Right kidney (tissue), 1 donor: ENCODE data around the gene MMP17.

Experiments used
- DNase-seq: peaks from one replicate; pipeline ENCODE4 v3.0.0-alpha.2; 2016

MMP17 gene

DNA sequence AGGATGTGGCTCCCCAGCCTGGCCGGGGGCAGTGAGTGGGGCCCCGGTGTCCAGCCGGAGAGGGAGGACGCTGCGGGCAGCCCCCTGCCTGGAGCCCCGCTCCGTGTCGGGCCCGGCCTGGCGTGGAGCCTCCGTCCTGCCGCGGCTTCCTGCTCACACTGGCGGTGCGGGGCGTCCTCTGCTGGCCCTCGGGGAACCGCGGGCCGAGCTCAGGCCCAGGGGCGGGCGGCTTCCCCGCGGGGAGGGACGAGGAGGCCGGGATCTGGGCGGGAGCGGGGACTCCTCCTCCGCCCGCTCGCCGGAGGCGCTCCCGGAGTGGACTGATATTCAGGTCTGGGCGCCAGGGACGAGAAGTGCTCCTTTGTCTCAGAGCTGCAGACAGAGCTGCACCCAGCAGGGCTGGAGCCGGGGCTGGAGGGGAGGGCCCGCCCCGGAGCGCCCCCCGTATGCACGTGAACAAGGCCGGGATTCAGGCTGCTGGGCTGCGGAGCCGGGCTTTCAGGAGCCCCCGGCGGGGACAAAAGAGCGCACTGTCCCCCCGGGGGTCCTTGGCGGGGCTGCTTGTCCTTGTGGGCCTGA is 2.2 kb downstream of the MMP17 start:
- peak; percentile 82 for DNase-seq

DNA sequence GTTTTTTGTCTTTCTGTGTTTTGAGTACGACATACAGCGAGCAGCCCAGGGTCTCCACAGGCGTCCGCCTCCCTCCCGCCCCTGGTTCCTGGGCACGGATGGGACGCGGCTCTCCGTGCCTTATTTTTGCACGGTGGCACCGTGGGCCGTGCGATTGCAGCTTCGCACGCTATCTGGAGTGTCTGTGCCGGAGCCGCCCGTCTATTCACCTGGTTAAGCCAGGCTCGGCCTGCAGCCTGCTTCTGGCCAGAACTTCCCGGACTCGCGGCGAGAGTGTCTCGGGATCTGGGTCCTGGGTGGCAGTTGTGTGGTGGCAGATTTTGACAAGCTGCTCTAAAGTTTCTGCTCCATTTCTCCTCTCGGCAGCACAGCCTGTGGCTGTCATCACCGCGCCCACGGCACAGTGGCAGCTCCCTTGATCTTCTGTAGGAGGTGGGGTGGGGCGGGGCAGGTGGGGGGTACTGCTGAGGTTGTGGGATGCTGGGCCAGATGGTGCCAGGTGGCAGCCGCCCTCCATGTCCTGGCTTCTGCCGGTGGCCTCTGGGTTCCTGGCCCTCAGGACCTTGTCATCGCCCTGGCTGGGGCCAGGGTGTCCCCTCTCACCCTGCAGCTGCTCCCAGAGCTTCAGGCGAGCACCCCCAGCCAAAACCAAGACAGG is 2.9 kb downstream of the MMP17 start:
- no peak for DNase-seq

DNA sequence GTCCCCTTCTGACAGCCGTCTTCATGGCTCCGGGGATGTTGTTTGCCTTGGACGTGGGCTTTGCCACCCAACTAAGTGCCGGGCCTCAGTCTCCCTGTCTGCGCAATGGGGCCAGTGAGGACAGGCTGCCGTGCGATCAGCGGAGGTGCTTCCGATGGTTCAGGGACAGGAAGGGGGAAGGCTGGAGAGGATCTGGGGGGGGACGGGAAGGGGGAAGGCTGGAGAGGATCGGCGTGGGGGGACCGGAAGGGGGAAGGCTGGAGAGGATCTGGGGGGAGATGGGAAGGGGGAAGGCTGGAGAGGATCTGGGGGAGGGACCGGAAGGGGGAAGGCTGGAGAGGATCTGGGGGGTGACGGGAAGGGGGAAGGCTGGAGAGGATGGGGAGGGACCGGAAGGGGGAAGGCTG is 3.4 kb downstream of the MMP17 start:
- no peak for DNase-seq

DNA sequence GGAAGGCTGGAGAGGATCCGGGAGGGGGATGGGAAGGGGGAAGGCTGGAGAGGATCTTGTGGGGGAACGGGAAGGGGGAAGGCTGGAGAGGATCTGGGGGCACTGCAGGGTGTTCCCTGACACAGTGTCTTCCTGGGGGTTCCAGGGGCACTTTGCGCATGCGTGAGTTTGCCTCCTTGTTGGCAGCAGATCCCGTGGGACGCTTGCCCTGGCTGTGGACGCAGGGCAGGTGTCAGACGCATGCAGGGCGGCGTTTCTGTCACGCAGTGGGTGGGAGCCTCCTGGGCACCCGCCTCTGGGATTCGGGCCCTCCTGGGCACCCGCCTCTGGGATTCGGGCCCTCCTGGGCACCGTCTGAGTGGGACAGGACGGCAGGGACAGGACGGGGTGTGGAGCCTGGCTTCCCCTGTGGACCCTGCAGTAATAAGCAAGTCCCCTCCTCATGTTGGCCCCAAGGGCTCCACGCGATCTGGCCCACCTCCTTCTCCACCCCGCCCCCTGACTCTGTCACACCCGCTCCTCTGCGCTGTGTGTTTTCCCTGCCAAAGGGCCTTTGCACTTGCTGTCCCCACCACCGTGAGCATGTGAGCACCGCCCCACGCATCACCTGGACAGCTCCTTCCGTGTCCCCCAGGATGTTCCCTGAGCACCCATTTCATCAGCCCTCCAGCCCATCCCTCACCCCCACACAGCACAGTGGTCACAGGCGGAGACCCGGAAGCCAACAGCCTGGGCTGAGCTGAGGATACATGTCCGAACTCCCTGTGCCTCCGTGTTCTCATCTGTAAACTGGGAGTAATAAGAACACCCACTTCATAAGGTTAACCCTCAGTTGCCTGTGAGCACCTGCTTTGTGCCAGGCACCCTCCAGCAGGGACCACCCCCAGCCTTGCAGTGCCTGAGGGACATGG is 4.4 kb downstream of the MMP17 start:
- no peak for DNase-seq

DNA sequence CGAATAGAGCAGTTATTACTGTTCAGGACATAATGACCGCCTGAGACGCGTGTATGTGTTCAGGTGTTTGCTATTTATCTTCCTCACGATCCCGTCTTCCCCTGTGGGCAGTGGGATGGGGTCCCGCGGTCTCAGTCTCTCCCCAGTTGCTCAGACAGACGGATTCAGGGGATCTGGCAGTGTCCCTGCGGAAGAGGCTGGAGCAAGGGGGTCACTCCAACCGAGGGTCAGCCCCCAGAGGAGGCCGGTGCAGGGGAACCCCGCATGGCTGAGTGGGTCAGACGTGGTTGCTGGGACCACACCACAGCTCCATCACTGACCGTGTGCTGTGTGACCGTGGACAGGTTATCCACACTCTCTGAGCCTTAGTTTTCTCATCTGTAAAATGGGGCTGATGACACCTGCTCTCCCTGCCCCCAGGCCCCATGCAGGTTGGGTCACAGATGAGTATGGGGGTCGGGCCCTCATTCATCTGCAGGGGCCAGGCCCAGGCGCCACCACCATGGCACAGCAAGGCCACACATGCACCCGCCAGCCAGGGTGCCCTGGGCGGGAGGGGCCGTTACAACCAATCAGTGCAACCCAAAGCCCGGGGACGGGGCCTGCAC is 5.2 kb downstream of the MMP17 start:
- no peak for DNase-seq

DNA sequence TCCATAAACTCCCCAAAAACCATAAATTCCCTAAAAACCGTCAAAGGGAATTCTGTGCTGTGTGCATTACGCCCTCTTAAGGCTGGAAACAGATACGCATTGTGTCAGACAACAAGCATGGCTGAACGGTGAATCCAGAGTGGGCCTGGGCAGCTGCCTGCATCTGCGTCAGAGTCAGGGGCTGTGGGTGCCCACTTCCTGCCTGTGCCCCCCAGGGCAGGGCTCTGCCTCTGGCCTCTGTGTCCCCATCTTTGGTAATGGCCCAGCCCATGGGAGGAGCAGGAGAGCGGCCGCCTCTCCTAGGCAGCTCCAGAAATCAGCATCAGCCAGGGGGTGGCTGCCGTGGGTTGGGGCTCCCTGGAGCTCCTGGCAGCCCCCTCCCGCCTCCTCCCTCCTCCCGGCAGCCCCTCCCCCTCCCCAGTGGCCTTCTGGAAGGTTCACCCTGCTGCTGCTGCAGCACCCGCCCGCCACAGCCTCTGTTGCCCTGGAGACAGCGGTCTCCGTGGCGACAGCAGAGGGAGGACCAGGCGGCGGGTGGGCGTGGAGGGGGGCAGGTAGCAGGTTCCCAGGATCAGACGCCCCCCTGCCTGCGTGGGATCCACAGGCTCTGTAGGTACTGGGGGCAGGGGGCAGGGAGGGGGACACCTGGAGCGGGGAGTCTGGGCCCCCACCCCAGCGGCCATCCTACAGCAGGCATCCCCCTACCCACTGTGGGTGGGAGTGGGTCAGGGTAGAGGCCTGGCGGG is 5.9 kb downstream of the MMP17 start:
- DNase-seq, result no peak

DNA sequence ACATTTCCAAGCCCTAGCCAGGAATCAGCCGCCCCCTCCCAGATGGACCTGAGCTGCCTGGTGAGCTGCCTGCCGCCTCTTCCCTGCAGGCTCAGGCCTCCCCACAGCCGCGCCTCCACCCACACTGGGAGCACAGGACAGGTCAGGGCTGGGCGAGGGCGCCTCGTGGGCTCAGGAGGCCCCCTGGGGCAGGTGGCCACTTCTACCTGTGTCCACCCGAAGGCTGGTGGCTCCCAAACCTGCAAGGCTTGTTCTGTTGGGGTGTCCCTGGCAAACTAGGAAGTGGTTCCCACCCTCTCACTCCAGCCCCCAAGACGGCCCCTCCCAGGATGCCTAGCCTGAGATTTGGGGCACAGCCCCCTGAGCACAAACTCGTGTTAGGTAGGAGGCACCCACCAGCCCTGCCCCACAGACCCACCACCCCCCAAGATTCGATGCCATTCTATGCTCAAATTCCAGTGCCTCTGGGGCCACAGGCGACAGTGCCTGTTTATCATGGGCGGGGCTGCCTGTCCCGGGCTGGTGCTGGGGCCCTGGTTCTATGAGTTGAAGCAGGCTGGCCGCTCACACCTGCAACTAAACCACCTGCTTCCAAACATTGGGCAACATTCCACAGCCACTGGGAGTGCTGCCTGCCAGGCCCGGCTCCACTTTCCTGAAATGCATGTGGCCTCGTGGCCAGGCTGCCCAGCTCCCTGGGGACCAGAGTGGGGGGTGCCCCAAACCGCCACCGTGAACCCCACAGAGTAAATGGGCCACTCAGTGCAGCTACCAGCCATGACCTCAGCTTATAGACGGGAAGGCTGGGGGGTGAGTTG is 6.8 kb downstream of the MMP17 start:
- no peak for DNase-seq

DNA sequence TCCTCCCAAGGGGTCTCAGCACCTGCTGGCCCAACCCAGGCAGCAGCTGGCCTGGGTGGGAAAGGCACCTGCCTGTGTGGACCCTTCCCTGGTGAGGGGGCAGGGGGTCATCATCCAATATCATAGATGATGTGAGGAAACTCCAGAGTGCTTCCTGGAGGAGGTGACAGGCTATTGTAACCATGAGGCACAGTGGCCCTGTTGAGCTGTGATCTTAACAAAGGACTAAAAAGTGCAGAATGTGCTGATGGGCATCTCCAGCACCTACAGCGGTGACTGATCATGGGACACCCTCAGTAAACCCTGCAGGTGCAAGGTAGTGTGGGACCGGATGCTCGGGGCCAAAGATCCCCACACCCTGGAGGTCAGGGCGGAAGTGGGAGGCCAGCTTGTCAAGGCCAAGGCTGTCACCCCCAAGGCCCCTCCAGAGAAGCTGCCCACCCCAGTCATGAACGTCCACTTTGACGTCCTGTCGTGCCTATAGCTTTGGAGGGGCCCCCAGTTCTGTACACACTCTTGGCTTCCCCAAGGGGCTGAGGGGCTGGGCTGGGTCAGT is 7.5 kb downstream of the MMP17 start:
- DNase-seq, result no peak

DNA sequence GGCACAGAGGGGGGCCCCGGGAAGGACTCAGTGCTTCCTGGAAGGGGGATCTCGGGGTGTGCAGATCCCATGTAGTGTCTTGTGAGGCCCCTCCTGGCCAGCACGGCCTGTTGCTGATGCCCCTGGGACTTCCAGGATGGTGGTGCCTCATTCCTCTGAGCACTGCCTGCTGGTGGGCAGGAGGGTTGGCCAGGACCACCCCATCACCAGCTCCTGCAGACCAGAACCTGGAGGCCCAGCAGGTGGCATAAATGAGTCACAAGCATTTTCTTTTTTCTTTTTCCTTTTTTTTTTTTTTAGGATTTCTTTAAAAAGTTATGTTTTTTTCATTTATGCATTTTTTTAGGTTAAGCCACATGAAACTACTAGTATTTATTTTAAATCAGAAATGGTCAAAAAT is 8.0 kb downstream of the MMP17 start:
- DNase-seq, result no peak

DNA sequence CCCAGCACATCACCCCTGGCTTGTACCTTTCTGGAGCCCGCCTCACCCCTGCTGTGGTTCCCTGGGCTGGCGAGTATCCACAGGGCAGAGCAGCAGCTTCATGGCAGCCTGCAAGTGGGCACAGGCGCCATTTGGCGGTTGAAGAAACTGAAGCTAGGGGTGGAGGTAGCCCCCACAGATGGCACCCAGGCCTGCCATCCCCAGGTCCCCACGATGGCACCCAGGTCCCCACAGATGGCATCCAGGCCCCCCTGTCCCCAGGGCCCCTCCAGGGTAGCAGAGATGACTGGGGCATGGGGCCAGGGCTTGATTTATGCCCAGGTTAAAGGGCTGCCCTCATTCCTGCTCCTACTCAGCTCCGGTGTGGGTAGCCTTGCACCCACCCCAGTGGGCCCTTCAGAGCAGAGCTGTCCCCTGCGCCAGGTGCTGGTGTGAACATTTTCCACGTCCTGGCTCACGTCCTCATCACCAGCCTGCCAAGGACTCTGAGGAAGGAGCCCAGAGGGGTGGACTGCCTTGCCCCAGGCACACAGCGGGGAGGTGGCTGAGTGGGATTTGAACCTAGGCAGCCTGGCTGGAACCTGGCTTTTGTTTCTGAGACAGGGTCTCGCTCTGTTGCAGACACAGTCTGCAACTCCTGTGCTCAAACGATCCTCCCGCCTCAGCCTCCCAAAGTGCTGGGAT is 8.7 kb downstream of the MMP17 start:
- no peak for DNase-seq

DNA sequence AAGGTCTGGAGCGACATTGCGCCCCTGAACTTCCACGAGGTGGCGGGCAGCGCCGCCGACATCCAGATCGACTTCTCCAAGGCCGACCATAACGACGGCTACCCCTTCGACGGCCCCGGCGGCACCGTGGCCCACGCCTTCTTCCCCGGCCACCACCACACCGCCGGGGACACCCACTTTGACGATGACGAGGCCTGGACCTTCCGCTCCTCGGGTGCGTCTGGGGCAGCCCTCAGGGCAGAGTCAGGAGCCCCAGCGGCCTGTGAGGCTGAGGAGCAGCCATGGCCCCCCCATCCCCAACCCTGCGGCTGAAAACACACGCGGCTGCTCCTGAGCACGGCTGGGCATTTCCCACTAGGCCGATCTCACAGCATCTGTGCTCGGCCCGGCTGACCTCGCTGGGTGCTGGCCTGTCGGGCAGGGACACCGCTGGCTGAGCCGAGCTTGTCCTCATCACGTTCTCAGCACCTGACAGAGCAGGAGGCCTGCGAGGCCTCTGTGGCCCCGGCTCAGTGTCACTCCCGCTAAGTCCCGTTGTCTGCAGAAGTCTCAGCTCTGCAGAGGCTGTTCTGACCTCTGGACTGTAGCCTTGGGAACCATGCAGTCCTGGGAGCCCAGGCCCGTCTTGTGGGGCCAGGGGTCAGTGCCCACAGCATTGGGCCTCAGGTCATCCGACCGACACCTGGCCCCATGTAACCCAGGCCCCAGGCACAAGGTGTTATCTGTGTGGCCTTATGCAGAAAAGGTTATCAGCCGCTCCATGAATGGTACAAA is 12.6 kb downstream of the MMP17 start:
- DNase-seq, result no peak

DNA sequence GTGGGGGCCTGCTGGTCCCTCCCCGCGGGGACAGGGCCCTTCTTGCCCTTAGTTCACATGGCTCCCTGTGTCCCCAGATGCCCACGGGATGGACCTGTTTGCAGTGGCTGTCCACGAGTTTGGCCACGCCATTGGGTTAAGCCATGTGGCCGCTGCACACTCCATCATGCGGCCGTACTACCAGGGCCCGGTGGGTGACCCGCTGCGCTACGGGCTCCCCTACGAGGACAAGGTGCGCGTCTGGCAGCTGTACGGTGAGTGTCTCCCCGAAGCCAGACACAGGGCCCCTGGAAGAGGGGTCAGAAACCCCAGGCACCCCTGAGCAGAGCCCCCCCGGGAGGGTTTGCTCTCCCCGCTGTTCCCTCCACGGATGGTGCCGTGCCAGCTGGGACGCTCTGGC is 13.4 kb downstream of the MMP17 start:
- DNase-seq, result no peak

DNA sequence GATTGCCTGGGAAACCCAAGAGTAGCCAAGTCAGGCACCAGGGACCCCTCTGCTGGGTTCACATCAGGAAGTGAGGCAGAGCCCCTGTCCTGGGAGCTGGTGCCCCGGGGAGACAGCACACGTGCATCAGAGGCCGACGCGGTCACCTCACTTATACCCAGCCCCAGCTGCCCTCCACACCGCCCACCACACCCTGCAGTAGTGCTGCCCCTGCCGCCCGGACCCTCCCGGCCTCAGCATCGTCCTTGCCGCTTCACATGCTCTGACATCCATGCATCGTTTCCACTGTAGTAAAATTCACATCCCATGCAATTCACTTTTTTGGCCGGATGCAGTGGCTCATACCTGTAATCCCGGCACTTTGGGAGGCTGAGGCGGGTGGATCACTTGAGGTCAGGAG is 14.0 kb downstream of the MMP17 start:
- DNase-seq, result no peak

DNA sequence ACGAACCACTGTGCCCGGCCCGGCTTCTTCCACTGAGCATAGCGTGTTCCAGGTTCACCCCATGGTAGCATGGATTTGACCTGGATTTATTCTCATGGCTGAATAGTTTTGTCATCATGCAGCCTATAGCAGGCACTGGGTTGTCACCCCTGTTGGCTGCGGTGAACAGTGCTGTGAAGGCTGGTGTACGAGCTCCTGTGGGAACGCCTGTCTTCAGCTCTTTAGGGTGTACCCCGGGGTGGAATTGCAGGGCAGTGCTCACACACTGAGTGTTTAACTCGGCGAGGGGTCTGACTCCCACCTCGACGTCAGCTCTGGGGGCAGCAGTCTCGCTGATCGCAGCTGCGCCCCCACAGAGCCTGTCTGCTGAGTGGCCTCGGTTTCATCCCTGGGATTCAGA is 15.3 kb downstream of the MMP17 start:
- no peak for DNase-seq

DNA sequence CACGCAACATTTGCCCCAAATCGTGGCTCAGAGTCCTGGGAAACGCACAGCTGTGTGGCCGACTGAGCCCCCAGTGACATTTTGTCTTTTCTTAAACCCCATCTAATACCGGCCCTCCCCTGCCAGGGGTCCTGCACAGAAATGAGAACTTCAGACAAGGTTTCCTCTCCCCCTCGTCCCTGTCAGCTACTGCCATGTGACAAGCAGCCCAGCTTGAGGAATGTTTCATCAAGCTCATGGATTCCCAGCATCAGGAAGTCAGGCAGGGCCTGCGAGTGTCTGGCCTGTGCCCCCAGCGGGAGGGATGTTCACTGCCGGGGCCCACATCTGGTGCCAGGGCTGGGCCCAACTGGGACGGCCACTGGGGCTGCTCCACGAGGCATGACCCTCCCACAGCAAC is 15.9 kb downstream of the MMP17 start:
- no peak for DNase-seq

DNA sequence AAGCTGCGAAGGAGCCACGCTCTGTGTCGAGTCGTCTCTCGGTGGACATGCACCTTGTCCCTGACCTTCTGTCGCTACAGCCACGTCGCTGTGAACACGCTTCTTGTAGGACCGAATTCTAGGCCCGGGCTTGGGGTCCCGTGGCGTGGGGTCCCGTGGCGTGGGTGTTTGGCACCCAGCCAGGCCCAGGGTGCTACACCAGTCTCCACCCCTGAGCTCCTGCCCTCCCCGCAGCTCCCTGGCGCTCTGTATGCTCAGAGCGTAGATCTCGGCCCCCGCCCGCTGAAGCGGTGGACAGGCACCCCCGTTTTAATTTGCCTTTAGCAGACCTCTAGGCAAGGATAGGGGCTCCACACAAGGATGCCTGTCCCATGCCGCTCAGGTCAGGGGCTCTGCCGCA is 16.5 kb downstream of the MMP17 start:
- no peak for DNase-seq

DNA sequence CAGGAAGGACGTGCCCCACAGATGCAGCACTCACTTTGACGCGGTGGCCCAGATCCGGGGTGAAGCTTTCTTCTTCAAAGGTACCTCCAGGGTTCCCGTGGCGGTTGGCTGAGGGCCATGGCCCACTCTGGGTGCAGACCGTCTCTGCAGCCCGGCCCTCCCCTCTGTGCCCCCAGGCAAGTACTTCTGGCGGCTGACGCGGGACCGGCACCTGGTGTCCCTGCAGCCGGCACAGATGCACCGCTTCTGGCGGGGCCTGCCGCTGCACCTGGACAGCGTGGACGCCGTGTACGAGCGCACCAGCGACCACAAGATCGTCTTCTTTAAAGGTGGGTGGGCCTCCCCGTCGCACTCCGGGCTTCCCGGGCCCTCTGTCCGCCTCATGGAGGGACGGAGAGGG is 16.9 kb downstream of the MMP17 start:
- DNase-seq, result no peak

DNA sequence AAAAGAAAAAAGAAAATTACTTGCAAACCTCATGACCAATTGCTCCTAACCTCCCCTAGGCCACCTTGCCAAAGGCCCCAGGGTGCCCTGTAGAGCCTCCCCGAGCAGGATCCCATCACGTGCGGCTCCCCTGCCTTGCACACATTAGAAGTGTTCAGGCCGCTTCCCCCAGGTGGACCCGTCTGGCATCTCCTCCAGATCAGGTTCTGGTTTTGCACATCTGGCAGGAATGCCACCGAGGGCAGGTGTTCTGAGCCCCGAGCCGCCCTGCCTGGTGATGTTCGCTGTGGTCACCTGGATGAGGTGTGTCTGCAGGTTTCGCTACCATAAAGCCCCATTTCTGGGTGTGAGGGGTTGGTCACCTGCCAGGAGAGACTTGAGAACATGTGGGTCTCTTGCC is 19.3 kb downstream of the MMP17 start:
- no peak for DNase-seq

DNA sequence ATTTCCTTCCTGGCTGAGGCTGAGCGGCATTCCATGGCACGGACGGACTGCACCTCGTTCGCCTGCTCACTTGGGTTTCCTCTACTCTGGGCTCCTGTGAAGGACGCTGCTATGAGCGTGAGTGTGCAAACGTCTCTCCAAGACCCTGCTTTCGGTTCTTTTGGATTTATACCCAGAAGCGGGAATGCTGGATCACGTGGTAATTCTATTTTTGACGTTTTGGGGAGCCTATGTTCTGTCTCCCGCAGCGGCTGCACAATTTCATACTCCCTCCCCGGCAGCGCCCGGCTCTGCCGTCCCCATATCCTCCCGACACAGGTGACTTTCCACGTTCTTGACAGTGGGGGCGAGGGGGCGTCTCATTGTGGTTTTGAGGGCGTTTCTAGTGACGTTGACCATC is 20.6 kb downstream of the MMP17 start:
- no peak for DNase-seq
